GDM1 (cell line): Measurements from ENCODE around the gene WRNIP1.
A peak's percentile ranks its signal among the peaks of the same experiment; 100 is the strongest.

Source experiments
- DNase-seq: peaks from one replicate; lab custom pipeline; 2025; lab: John Stamatoyannopoulos, UW

The WRNIP1 gene

DNA sequence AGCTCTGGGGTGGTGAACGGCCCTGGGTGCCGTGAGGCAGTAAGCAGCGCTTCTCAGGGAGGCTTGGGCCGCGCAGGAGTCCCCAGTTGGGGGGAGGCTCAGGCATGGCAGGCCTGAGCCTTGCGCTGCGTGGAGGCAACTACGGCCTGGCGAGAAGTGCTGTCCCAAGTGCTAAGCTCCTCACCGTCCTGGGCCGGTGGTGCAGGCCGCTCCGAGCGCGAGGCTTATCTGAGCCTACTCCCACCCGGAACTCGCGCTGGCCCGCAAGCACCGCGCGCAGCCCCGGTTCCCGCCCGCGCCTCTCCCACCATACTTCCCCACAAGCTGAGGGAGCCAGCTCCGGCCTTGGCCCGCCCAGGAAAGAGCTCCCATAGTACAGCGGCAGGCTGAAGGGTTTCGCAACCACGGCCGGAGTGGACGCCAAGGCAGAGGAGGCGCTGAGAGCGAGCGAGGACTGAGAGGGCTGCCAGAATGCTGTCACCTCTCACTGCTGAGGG, 1.8 kb upstream of the WRNIP1 start:
- no peak for DNase-seq

DNA sequence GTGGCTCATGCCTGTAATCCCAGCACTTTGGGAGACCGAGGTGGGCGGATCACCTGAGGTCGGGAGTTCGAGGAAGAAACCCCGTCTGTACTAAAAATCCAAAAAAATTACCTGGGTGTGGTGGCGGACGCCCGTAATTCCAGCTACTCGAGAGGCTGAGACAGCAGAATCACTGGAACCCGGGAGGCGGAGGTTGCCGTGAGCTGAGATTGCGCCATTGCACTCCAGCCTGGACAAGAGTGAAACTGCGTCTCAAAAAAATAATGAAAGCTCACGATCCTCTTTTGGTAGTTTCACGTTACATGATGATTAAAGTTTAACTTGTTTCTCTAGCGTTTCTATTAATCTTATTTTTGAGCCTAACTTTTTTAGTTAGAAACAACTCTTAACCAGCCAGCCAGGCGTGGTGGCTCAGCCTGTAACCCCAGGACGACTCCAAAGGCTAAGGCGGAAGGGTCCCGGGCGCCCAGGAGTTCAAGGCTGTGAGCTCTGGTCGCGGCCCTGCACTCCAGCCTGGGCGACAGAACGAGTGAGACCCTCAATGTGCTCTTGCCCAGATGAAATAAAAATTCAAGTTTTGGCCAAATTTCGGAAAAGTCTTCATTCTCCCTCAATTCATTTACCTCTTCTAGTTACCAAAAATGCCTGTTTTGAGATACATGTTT, 1.2 kb upstream of the WRNIP1 start:
- no peak for DNase-seq

DNA sequence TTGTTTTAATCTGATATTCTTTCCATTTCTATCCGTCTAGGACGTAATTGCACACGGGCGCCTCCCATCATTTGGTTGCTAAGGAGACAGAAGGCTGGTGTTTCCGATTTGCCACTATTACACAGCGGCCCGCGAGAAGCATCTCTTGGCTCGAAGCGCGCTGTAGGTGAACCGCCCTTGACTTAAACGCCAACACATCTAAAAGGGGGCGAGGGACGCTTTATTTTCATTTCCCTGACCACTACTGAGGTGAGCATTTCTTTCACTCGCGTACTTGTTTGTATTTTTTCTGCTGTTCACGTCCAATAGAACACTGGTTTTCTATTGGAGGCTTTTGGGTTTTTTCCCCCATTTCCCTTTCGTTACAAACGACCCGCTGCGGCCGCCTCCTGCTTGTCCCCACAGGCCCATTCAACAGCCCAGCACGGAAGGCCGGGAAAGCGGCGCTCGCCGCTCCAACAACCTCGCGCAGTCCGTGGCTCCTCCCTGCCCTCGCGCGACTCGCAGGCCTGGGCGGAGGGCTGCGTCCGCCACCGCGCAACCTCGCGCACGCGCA, 505 bp upstream of the WRNIP1 start:
- DNase-seq, result no peak

DNA sequence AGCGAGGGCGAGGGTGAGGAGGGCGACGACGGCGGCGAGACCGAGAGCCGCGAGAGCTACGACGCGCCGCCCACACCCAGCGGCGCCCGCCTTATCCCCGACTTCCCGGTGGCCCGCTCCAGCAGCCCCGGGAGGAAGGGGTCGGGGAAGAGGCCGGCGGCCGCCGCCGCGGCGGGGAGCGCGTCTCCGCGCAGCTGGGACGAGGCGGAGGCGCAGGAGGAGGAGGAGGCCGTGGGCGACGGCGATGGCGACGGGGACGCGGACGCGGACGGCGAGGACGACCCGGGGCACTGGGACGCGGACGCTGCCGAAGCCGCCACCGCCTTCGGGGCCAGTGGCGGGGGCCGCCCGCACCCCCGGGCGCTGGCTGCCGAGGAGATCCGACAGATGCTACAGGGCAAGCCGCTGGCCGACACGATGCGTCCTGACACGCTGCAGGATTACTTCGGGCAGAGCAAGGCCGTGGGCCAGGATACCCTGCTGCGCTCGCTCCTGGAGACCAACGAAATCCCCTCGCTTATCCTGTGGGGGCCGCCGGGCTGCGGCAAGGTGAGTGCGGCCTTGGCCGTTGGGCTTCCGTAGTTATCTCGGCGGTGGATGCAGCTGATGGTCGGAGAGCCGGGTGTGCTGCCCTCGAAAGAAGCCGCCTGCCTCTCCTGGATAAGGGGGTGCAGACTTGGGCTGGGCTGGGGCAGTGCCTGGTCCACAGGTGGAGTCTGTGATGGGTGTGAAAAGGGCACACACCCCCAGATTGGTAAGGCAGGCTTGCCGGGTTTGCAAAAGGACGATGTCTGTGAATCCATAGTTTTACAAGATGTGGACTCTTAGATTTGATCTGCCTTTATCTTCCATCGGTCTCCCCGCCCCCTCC, 938 bp downstream of the WRNIP1 start:
- DNase-seq, result no peak

DNA sequence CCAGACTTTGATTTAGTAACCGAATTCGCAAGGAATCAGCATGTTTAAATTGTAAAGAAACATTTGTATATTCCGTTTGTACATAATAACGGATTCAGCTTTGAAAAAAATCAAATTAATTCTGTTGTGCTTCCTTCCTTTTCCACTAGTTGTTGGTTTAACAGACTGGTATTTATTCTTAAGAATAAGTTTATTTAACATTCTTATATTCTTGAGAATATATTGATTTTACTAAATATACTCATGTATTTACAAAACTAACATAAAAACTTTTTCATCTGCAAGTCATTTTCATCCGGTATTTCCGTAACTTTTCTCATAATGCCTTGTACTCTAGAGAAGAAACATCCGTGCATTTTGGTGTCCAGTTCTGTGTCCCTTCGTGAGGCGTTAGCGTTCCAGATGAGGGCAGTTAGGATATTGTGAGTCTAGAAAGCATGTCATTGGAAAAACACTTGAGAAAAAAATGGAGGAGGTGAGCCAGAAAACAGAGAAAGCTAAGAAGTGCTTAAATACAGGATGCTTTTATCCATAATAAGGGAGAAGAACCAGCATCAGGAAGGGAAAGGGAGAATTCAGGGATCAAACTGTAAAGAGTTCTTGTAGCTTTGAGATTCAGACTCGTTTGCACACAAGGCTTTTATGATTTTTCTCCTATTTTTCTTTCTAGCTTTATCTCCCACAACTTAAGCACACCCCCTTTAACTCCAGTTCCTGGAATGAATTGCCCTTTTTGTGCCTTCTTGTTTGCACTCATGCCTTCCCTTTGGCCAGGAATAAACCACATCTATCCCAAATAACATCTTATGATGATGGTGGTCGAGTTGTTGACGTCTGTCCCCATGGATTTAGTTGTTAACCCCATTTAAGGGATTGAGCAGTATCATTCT, 1.8 kb downstream of the WRNIP1 start:
- DNase-seq, result no peak

DNA sequence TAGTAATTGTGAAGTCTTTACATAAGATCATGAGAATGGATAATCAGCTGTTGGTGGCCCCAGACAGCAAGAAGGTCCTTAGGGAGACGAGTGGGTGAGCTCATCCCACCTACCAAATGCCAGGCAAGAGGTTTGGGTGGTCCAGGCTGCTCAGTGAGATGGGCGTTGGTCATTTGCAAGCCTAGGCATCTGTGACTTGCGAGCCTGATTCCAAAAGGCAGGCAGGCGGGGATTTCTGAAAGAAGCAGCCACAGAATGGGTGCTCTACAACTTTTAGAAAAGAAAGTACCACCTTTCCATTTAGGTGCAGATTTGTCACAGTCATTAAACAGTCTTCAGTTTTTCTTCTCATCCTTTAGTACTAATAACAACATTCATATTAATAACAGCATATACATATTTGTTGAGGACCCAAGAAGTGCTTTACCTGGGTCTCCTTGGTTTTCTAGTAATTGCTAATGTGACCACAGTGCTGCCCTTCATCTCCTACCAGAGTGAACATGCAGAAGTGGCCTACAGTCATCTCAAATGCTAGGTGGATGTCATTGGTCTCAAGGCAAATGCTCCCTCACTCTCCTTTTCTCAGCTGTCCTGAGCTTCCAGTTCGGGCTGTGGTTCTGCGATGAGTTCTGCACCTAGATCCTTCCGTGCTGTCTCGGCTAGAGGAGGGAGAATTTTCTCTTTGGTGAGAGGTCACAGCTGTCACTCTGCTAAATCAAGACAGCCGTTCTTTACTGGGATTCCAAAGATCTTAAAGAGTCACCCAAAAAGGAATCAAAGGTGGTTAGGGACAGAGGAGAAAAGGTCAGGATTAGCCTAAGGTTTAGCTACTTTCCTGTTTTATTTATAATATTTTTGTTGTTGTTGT, 2.7 kb downstream of the WRNIP1 start:
- no peak for DNase-seq

DNA sequence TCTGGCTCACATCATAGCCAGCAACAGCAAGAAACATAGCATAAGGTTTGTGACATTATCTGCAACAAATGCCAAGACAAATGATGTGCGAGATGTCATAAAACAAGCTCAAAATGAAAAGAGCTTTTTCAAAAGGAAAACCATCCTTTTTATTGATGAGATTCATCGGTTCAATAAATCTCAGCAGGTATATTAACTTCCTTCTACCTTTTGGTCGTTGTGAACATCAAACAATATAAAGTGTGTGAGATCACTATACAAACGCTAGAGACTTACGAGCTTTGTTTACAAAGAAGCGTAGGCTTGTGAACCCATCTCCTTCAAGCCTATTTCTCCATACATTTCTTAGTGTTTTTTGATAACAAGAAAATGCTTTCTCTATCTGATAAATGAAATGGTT, 3.5 kb downstream of the WRNIP1 start:
- no peak for DNase-seq

DNA sequence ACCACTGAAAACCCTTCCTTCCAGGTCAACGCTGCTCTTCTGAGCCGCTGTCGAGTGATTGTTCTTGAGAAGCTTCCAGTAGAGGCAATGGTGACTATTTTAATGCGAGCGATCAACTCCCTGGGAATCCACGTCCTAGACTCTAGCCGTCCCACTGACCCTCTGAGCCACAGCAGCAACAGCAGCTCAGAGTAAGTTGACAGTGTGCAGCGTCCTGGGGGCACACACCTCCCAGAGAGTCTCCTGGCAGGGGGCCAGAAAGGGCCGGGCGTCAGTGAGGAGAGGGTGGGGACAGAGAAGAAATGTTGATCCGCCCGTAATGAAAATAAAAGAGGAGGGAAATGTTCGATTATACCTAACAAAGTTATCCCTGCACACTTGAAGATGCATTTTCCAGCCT, 5.0 kb downstream of the WRNIP1 start:
- DNase-seq, result no peak

DNA sequence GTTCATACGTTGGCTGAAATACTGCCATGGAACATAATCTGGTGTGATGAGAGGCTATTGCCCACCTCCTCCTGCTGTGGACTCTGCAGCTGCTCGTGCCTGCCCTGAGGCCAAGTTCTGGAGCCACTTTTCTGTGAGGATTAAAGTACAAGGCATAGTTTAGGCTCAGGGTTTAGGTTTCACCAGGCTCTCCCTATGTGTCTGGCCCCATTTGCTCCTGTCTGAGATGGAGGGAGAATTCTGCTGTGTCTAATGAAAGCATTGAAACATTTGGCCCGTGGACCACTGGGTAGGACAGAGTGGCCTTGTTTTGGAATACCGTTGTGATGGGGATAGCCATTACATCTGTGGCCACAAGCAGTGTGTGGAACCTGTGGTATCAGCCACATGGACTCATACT, 5.9 kb downstream of the WRNIP1 start:
- no peak for DNase-seq

DNA sequence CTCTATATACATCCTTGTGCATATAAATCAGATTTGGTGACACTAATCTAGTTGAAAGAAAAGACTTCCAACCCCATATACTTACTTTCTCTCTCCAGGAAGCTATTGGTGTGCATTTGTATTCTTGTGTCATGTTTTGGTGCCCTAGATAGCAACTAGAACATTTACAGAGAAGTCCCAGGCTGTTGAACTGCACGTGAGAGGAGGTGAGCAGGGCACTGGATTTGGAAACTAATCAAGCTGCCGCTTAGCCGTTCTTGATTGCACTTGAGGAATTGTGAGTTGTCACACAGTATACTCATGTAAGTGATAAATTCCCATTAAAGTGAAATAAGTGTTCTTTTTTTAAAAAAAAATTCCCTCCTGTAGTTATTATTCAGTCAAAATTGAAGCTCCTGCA, 7.6 kb downstream of the WRNIP1 start:
- DNase-seq, result no peak

DNA sequence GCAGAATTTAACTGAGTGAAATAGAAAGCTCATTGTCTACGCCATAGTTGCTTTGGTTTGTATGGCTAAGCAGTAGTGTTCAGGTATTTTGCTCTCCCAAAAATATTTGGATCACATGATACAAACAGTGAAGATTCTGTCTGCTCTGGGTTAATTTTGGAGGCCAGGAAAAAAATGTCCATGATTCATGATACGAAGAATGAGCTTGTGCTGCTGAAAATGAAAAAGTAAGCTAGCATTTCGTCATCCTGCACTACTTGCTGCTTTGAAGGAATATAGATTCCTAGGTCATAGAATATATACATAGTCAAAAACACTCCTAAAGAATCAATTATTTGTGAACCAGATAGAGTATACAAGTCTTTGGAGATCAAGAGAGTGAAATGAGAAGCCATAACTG, 8.3 kb downstream of the WRNIP1 start:
- DNase-seq, result no peak

DNA sequence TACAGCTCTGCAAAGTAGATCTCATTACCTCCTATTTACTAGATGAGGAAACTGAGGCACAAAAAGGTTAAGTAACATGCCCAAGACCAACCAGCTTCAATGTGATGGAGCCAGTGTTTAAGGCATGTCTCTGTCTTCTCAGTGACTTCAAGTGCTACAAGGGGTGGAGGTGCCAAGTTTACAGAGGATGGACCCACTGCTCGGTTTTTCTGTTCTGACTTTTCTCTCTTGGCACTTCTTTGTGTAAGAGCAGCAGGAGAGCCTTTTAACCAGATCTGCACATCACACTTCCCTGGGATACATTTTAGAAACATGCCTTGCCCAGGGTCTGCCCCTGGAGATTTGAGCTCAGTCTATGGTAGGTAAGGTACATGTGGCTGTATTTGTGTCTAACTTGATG, 9.8 kb downstream of the WRNIP1 start:
- no peak for DNase-seq

DNA sequence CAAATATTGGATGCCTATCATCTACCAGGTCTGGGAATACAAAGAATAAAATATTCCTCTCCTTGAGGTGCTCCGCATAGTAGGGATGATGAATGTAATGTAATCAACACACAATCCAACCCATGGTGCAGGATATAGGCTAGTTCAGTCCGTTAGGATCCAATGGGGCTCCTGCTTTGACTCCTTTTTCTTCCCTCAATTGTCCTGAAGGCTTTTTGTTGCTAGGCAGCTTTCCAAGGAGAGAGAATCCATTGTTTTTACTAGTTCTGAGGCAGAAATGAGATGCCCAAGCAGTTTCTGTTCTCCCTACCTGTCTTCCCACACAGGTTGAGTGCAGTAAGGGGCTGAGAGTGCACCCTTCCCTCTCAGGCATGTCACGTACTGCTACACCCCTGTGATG, 12.1 kb downstream of the WRNIP1 start:
- no peak for DNase-seq

DNA sequence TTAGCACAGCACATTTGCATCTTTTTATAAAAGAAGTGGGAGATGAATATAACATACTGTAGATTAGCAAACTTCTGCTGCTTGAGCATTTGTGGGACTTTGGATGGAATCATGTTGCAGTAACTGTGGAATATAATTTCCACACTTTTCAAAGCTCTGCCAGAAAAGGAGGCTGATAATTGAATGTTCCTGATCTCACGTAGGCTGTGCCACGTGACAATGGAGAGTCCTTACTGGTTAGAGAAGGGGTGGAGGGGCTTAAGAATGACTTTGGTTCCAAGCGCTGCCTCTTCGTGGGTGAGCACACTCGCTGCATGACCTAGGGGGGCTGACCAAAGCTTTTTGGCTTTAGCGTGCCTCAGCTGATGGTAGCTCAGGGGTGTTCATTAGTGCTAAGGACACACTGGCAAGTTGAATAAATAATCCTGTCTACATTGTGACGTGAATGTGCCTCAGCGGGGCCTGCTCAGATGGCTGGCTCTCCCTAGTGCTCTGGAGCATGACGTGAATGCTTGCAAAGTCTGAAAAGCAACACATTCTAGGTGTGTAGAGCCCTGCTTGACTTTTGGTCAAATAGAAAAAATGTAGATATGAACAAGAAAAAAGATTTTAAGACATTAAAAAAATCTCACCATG, 15.0 kb downstream of the WRNIP1 start:
- no peak for DNase-seq

DNA sequence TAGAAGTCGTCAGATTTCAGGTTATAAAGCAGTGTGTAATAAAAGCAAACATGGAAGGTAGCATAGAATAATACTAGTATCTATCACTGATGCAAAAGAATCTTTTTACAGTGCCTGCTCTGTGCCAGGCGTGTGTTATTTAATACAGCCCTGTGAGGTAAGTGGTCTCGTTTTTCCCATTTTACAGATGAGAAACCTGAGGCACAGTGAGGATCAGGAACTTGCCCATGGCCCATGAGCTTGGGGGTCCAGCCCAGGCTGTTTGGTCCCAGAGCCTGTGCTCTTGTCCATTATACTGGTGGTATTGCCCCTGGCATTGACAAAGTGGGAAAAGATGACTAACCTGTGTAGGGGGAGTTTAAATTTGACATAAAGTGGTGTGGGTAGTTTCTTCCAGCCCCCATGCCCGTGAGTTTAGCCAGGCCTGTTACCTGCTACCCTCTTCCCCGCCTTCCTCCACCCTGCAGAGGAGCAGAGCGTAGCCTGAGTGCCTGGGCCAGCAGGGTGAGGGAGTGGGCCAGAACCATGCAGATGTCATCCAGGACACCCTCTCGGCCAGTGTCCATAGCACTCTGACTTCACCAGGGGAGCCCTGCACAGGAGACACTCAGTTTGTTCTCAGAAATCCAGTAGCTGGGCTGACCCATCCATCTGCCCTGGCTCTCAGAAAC, 16.6 kb downstream of the WRNIP1 start:
- no peak for DNase-seq

DNA sequence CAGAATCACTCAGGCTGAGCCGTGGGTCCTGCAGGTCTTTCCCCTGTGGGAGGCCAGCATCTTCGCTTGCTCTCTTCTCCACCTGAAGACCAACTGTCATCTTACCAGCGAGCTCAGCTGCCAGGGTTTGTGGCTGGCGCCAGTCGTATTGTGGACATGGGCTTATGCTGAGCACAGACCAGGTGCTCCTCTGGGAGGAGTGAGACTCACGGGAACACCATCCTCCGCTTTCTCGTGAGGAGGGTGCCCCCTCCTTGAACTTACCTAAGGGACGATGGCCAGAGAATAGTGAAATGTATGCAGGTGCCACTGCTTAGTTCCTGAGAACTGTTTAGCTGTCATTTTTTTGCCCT, 17.1 kb downstream of the WRNIP1 start:
- DNase-seq, result no peak

DNA sequence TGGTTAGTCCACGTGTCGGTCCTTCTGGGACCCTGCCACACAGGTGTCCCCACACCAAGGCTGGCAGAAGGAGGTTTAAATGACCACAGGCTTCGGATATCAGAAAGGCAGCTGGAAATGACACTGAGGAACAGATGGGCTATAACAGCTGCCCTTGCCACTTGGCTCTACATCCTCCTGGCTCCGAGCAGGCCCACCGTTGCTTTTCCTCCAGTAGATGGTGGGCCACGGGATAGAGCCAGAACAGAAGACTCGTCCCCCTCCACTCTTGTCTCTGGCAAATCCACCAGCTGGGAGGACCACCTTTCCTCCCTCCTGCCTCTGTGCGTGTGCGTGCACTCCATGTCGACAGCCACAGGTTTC, 17.6 kb downstream of the WRNIP1 start:
- DNase-seq, result no peak

DNA sequence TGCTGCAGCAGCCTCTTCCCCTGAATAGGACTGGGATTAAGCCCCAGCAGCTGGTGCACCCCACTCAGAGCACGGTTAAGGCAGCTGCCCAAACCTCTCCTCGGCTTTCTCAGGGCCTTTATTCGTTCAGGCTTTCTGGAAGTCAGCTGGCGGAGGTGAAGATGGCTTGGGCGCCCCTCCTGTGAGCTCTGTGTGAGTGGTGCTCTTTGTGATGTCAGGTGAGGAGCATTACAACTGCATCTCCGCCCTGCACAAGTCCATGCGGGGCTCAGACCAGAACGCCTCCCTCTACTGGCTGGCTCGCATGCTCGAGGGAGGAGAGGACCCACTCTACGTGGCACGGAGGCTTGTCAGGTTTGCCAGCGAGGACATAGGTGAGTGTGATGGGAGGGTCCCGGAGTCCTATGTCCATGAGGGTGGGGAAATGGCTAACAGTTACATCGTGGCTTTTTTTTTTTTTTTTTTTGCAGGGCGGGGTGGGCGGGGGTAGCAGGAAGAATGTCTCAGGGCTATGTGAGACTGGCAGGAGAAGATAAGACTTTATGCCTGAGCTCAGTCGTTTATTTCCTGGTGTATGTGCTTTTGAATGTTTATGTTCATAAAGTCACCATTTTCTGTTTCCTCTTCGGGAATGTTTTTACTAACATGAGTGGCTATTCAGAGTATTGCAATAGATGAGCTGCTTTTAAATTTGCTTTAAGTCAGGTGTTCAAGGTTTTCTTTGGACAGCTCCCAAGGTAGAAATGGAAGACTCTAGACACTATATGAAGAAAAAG, 18.2 kb downstream of the WRNIP1 start:
- DNase-seq, result peak; percentile 54

DNA sequence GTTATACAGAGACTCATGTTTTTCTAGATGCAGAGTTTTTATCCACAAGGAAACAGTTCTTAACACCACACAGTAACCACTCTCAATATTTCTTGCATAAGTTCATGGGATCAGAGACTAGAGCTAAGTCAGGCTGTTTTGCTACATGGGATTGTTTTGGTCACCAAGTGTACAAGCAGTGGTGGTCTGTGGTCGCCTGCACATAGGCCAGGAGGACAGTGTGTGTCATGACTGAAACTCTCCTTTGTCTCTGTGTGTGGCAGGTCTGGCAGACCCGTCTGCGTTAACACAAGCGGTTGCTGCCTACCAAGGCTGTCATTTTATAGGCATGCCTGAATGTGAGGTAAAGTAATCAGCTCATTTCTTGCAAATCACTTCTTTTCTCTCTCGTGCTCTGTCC, 18.9 kb downstream of the WRNIP1 start:
- DNase-seq, result no peak

DNA sequence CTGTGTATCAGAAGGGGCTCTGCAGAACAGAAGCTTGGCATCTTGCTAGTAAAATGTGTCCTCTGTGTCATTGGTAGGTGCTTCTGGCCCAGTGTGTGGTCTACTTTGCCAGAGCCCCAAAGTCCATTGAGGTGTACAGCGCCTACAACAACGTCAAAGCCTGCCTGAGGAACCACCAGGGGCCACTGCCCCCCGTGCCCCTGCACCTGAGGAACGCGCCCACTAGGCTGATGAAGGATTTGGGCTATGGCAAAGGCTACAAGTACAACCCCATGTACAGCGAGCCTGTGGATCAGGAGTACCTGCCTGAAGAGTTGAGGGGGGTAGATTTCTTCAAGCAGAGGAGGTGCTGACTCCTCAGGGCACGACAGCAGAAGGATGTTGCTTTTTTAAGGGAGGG, 19.7 kb downstream of the WRNIP1 start:
- DNase-seq, result no peak
